ENCODE results near the gene CTSH.

GRCh38 chr15:78880242-78880533 lies 64.7 kb downstream of the CTSH start:
- TF ChIP-seq EZH2 (IDR thresholded peaks at IDR 0.05; ENCODE audit: borderline replicate concordance, low read length) (no peak), CTCF (conservative IDR thresholded peaks at IDR 0.05 in 1 of 2, IDR thresholded peaks at IDR 0.05 in 1 of 2; ENCODE audit: extremely low read depth in 1 of 2, insufficient read depth in 1 of 2, low read depth in 1 of 2, low read length in 2 of 2) (no peak)

Measured in mammary epithelial cell (primary cell).